ENCODE data around the gene PTS.

PTS gene

GRCh38 chr11:112223121-112223520 lies 3.1 kb upstream of the PTS start:
- no peak for DNase-seq

- DNase-seq, result no peak
Measured at GRCh38 chr11:112223754-112224532, 2.3 kb upstream of the PTS start.

DNA sequence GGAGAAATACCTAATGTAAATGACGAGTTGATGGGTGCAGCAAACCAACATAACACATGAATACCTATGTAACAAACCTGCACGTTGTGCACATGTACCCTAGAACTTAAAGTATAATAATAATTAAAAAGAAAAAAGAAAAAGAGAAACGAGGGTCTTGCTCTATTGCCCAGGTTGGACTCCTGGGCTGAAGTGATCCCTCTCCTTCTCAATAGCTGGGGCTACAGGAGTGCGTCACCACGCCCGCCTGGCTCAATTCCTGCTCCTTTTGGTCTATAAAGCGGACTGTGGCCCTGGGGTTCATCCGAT lies 521 bp upstream of the PTS start:
- DNase-seq, result no peak

- no peak for DNase-seq
Measured at GRCh38 chr11:112226831-112227401, 688 bp downstream of the PTS start.

GRCh38 chr11:112227471-112227870 lies 1.2 kb downstream of the PTS start:
- no peak for DNase-seq

- no peak for DNase-seq
Measured at GRCh38 chr11:112228706-112229105, 2.5 kb downstream of the PTS start.

DNA sequence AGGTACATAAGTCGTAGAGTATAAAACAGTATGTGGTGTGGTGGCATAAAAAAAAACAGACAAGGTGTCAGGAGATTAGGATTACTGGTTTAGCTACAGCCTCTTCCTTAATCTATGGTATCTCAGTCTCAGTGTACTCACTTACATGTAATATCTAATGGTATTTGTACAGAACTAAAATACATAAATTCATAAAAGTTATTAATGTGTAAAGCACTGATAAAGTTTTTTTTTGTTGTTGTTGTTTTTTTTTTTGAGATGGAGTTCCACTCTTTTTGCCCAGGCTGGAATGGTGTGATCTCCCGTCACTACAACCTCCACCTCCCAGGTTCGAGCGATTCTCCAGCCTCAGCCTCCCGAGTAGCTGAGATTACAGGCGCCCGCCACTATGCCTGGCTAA lies 2.9 kb downstream of the PTS start:
- DNase-seq, result no peak

GRCh38 chr11:112229746-112230433 lies 3.7 kb downstream of the PTS start:
- no peak for DNase-seq

GRCh38 chr11:112231952-112232351 lies 5.7 kb downstream of the PTS start:
- DNase-seq, result no peak

- no peak for DNase-seq
Measured at GRCh38 chr11:112235750-112236390, 9.6 kb downstream of the PTS start.

GRCh38 chr11:112237451-112237850 lies 11.2 kb downstream of the PTS start:
- DNase-seq, result no peak

DNA sequence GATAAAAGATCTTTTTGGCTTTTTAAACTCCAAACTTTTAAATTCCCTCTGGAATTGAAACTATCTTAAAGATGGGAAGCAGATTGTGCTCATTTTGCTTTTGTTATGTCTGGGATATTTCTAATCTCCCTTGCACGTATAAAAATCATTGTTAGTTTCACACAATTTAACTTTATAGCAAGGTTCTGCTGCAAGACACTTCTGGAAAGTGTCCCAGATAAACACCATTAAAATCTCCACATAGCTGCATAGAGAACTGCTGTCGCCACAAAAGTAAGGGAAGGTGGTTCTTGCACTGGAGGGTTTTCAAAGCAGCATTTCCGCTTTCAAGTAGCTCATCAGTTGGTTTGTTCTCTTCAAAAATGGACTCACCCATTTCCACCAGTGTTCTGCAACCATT lies 11.8 kb downstream of the PTS start:
- no peak for DNase-seq

DNA sequence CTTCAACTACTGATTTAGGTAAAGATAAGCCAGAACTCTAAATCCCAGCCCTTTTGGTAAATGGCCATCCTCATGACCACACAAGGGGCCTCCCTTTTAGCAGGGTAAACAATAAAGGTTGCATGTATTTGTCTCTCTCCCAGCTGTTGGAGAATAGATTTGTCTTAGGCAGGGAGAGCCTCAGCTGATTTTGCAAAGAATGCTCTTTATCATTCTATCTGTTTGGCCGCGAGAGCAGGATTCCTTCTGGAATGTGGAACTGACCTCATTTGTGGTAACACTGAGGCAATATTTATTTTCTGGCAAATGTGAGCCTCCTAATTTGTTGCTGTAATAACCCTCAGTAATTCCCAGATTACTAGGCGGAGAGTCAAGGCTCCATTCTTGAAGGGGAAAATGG lies 15.3 kb downstream of the PTS start:
- no peak for DNase-seq

- no peak for DNase-seq
Measured at GRCh38 chr11:112247201-112247600, 21.0 kb downstream of the PTS start.

DNA sequence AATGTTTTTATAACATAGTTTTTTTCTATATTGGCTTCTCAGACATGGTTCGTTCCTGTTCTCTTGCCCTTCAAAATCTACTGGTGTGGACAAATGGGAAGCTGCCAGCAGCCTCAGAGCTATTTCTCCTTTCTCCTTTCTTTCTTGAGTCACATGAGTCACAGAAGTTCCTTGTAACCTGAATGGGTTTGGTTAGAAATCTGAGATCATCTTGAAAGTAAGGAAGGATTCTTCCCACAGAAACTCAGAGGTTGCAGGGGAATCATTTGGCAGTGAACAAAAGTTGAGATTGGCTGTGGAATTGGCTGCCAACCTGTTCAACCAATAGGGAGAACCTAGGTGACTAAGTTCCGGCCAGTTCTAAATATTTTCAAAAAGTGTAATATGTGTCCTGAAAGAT lies 22.0 kb downstream of the PTS start:
- no peak for DNase-seq

- DNase-seq, result no peak
Measured at GRCh38 chr11:112249871-112250610, 23.8 kb downstream of the PTS start.

DNA sequence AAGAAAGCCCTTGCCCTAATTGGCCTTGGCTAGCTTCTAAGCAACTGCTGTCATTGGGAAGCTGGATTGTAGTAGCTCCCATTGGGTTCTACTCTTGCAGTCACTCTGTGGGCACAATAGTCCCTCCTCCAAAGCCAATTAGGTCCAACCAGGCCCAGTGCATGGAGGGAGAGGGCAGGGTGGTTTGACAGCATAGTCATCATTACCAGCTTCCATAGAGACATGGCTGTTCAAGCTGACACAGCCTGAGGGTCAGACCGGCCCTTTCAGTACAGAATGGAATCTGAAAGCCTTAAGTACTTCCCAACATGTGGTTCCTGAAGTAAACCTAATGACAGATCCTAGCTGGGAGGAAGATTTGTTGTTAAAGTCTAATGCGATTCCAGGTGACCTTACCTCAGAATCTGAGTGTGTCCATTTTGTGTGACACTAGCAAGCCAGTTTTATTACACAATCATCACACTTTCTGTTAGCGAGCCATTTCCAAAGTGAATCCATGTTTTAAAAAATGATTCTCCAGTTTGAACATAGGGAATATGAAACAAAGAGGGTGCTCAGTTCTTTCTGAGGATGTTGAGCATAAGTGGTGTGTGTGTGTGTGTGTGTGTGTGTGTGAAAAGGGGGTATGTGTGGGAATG lies 27.5 kb downstream of the PTS start:
- DNase-seq, result no peak

DNA sequence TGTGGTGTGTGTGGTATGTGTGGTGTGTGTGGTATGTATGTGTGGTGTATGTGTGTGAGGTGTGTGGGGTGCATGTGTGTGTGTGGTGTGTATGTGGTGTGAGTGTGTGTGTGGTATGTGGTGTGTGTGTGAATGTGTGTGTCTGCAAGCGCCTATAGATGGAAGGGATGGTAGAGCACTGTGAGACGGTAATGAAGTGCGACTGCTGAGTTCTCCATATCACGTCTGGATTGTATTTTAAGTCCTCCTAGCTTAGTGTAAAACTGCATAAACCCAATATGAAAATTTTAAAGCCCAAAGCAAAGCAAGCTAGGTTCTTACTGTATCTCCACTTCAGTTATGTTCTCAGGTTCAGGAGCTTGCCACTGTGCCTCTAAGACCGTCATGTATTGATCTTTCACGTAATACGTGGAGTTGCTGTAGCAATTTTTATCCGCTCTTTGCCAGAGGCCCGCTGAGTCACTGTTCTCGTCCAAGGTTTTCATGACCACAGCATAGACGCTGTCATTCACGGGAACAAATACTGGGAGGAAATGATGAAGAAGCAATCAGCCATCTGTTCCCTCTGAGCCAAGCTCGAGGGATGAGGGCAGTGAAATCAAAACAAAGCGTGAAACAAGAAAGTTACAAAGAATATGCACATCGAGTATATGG lies 29.0 kb downstream of the PTS start:
- no peak for DNase-seq

DNA sequence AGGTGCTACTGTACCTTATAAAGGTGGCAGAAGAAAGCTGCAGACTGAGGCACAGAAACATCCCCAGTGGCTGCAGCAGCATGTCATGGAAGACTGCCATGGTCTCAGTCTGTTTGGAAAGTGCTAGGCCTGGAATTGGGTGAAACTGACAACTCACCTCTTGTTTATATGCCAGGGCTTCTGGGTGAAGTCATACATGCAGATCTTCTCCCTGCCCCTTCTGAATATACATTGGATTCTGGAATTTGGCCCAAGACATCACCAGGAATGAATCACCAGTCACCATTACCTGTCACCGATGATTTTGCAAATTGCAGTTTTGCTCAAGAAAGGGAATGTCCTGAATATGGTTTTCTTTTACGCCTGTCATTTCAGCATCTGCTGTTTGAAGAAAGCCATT lies 34.3 kb downstream of the PTS start, which contains the start of gene PLET1:
PLET1 (minus strand) TSS at position 371 of the 400 bp plus-strand sequence; CDS start at position 100, 271 bp downstream.
- DNase-seq, result no peak

GRCh38 chr11:112265659-112266409 lies 39.6 kb downstream of the PTS start:
- DNase-seq, result no peak

DNA sequence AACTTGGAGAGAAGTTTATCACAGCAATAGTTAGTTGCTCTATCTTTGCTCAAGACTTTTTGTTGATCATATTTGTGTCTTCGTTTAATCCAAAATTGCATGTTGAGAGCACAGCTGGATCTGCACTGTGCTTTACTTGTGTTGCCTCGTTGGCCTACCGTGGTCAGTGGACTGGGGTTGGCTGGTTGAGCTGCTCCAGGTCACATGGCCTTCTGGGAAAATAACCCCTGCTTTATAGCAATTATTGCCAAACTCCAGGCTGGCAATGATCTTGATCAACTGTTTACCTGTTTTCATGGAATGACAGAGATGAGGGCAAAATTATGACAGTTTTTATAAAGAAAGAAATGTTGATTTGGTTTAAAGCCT lies 40.2 kb downstream of the PTS start:
- DNase-seq, result no peak

Measured in activated CD4-positive, CD25-positive, alpha-beta regulatory T cell treated with anti-CD3 and anti-CD28 coated beads, Interleukin-2, amount 50 U/mL, for 72 hours (primary cell).